Astrocyte (in vitro differentiated cells and primary cell): ENCODE measurements around the gene EIF3F. TPM values are rescaled to one million over a fixed set of nuclear protein-coding genes. Genes with fewer than 3 reads are reported as not detected.

Source experiments
- DNase-seq: peaks from one replicate; pipeline ENCODE4 v3.0.0-alpha.2; 2010; ENCODE audit warnings: low read depth
- FAIRE-seq: peaks from 2 replicates; lab custom pipeline; 2011; peaks lifted over from hg19 to GRCh38; lab: Jason Lieb, UNC
- H2AFZ ChIP-seq: 2 replicates; pipeline ENCODE4 v1.6.0; 2012; ENCODE audit warnings: low read depth, low read length, inconsistent platforms
- H3K27ac ChIP-seq: 2 replicates; pipeline ENCODE4 v1.5.1; 2011; ENCODE audit warnings: low read depth, low read length, inconsistent platforms
- H3K27me3 ChIP-seq: 2 replicates; pipeline ENCODE4 v1.6.0; 2011; ENCODE audit warnings: low read length, inconsistent platforms; ENCODE audit not compliant: insufficient read depth
- H3K36me3 ChIP-seq: 2 replicates; pipeline ENCODE4 v1.5.1; 2011; ENCODE audit warnings: low read length, inconsistent platforms; ENCODE audit not compliant: insufficient read depth
- H3K4me1 ChIP-seq: 2 replicates; pipeline ENCODE4 v1.5.1; 2011; ENCODE audit warnings: low read length, inconsistent platforms; ENCODE audit not compliant: insufficient read depth
- H3K4me2 ChIP-seq: 2 replicates; pipeline ENCODE4 v1.6.0; 2012; ENCODE audit warnings: low read length, inconsistent platforms
- H3K4me3 ChIP-seq: 2 replicates; pipeline ENCODE4 v1.5.1; 2011; ENCODE audit warnings: low read depth, mild to moderate bottlenecking, low read length, inconsistent platforms; ENCODE audit not compliant: insufficient read depth
- H3K79me2 ChIP-seq: 2 replicates; pipeline ENCODE4 v1.6.0; 2012; ENCODE audit warnings: mild to moderate bottlenecking, low read length, inconsistent platforms; ENCODE audit not compliant: insufficient read depth
- H3K9ac ChIP-seq: 2 replicates; pipeline ENCODE4 v1.6.0; 2012; ENCODE audit warnings: mild to moderate bottlenecking, low read length, inconsistent platforms
- H3K9me3 ChIP-seq: 2 replicates; pipeline ENCODE4 v1.5.1; 2012; ENCODE audit warnings: low read depth, mild to moderate bottlenecking, low read length, inconsistent platforms; ENCODE audit not compliant: insufficient read depth
- H4K20me1 ChIP-seq: 2 replicates; pipeline ENCODE4 v1.6.0; 2012; ENCODE audit warnings: low read length, inconsistent platforms; ENCODE audit not compliant: insufficient read depth
- H3K27ac Mint-ChIP-seq: one replicate; pipeline ENCODE4 v1.8.0; 2021; ENCODE audit warnings: mild to moderate bottlenecking, mixed read lengths; ENCODE audit not compliant: unreplicated experiment
- H3K27me3 Mint-ChIP-seq: one replicate; pipeline ENCODE4 v1.8.0; 2021; ENCODE audit warnings: low read depth, mixed read lengths; ENCODE audit not compliant: unreplicated experiment
- H3K36me3 Mint-ChIP-seq: one replicate; pipeline ENCODE4 v1.8.0; 2021; ENCODE audit warnings: low read depth, mixed read lengths; ENCODE audit not compliant: unreplicated experiment
- H3K4me1 Mint-ChIP-seq: one replicate; pipeline ENCODE4 v1.8.0; 2021; ENCODE audit warnings: low read depth, mixed read lengths; ENCODE audit not compliant: unreplicated experiment
- H3K4me3 Mint-ChIP-seq: one replicate; pipeline ENCODE4 v1.8.0; 2021; ENCODE audit warnings: mild to moderate bottlenecking, moderate library complexity, mixed read lengths; ENCODE audit not compliant: unreplicated experiment
- H3K9me3 Mint-ChIP-seq: one replicate; pipeline ENCODE4 v1.8.0; 2021; ENCODE audit warnings: mild to moderate bottlenecking, mixed read lengths; ENCODE audit not compliant: unreplicated experiment
- CTCF ChIP-seq: IDR thresholded peaks from 2 replicates; pipeline ENCODE4 v1.5.1; 2011; ENCODE audit warnings: low read depth, mild to moderate bottlenecking, inconsistent platforms, low read length, moderate library complexity; ENCODE audit not compliant: insufficient read depth
- EZH2 ChIP-seq: IDR thresholded peaks from 2 replicates; pipeline ENCODE4 v1.6.1; 2012; ENCODE audit warnings: mild to moderate bottlenecking, low read length, inconsistent platforms; ENCODE audit not compliant: insufficient read depth
- total RNA-seq: library from RNA; stranded (reverse); gene quantifications from 2 replicates; pipeline ENCODE4 v1.2.1, GENCODE V29; 2021

Gene EIF3F
- total RNA-seq, 1 donor from 2014 or later: 260 TPM

DNA sequence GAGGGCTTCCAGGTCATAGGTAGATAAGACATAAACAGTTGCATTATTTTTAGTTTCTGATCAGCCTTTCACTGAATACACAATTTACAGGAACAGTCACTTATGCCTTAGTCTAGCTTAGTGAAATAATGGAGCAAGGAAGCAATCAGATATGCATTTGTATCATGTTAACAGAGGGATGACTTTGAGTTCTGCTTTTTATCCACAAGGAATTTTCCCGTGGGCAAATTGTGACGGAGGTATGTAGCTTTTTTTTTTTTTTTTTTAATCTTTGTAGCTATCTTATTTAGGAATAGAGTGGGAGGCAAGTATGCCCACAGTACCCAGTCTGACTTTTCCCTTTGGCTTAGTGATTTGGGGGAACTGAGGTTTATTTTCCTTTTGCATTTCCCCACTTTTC is 18.5 kb upstream of the EIF3F start:
- Histone ChIP-seq H3K27me3 (no peaks in the 10 kb centered on the region), H3K36me3 (no peaks in the 10 kb centered on the region), H3K9ac (no peak overlapping the region), H3K27ac (no peak overlapping the region), H3K4me1 (peaks cover 13% of the 10 kb centered on the region), H3K4me2 (no peak overlapping the region), H3K79me2 (no peaks in the 10 kb centered on the region), H3K4me3 (no peak overlapping the region), H3K9me3 (no peaks in the 10 kb centered on the region), H2AFZ (no peak overlapping the region), H4K20me1 (no peaks in the 10 kb centered on the region)
- Mint-ChIP-seq H3K4me1 (peaks cover 47% of the 10 kb centered on the region), H3K27me3 (no peaks in the 10 kb centered on the region), H3K36me3 (no peaks in the 10 kb centered on the region), H3K4me3 (no peak overlapping the region), H3K9me3 (peaks cover 3% of the 10 kb centered on the region), H3K27ac (peak overlapping the region; percentile 75)
- no peak for FAIRE-seq
- DNase-seq: peak; percentile 60
- TF ChIP-seq EZH2 (no peak), CTCF (no peak)

DNA sequence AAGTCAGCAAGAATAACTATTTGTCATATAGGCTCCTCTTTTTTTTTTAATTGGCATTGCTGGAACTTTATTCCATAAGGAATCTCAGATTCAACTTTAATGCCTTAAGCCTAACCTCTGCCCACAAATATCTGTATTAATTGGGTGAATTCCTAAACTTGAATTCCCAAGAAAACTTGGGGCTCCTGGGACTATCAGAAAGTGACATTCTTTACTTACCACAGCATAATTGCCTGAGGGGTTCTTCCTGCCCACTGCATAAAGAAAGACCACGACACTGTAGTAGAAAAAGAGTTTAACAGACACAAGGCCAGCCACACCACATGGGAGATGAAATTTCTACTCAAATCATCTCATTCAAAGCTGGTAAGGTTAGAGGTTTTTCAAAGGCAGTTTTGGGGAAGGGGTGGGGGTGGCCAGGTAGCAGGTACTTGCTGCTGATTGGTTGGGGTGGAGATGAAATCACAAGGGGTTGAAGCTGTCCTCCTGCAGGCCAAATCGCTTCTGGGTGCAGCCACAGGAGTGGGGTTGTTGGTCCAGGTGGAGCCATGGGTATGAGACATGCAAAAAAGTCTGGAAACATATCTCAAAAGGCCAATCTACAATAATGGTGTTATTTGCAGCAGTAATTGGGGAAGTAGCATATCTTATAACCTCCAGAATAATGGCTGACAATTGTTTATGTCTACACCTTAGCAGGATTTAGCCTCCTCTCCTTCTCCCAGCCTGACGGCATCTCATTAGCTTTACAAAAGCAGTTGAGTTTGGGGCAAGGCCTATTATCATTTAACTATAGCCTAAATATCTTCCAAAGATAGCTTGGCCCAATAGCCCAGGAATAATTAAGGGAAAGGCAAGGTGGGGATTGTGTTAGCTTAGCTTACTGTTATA is 17.1 kb upstream of the EIF3F start:
- no peak for FAIRE-seq
- H3K79me2 ChIP-seq: no peaks in the 10 kb centered on the region
- no peak overlapping the region for H3K4me3 Mint-ChIP-seq
- H3K4me1 ChIP-seq: peaks cover 10% of the 10 kb centered on the region
- peak; percentile 53 for DNase-seq
- H3K27me3 ChIP-seq: no peaks in the 10 kb centered on the region
- no peaks in the 10 kb centered on the region for H3K36me3 ChIP-seq
- no peak overlapping the region for H3K4me2 ChIP-seq
- no peak overlapping the region for H2AFZ ChIP-seq
- H3K4me3 ChIP-seq: no peak overlapping the region
- no peak overlapping the region for H3K9ac ChIP-seq
- H3K27ac ChIP-seq: no peak overlapping the region
- peaks cover 46% of the 10 kb centered on the region for H3K4me1 Mint-ChIP-seq
- no peaks in the 10 kb centered on the region for H3K36me3 Mint-ChIP-seq
- H4K20me1 ChIP-seq: no peaks in the 10 kb centered on the region
- no peaks in the 10 kb centered on the region for H3K27me3 Mint-ChIP-seq
- TF ChIP-seq CTCF (no peak), EZH2 (no peak)
- H3K27ac Mint-ChIP-seq: peak overlapping the region; percentile 83
- peaks cover 3% of the 10 kb centered on the region for H3K9me3 Mint-ChIP-seq
- no peaks in the 10 kb centered on the region for H3K9me3 ChIP-seq

- peaks cover 2% of the 10 kb centered on the region for H3K9me3 Mint-ChIP-seq
- no peak overlapping the region for H3K27ac ChIP-seq
- DNase-seq (no peak), FAIRE-seq (no peak)
- no peak for TF ChIP-seq CTCF
- TF ChIP-seq EZH2: no peak
- no peaks in the 10 kb centered on the region for H4K20me1 ChIP-seq
- no peaks in the 10 kb centered on the region for H3K36me3 ChIP-seq
- peaks cover 4% of the 10 kb centered on the region for H3K4me1 ChIP-seq
- no peak overlapping the region for H3K27ac Mint-ChIP-seq
- H3K4me2 ChIP-seq: no peak overlapping the region
- no peak overlapping the region for H3K4me3 Mint-ChIP-seq
- no peaks in the 10 kb centered on the region for H3K9me3 ChIP-seq
- H3K27me3 ChIP-seq: no peaks in the 10 kb centered on the region
- H3K4me3 ChIP-seq: no peak overlapping the region
- no peaks in the 10 kb centered on the region for H3K36me3 Mint-ChIP-seq
- H3K4me1 Mint-ChIP-seq: peaks cover 45% of the 10 kb centered on the region
- H3K9ac ChIP-seq: no peak overlapping the region
- no peak overlapping the region for H2AFZ ChIP-seq
- H3K79me2 ChIP-seq: no peaks in the 10 kb centered on the region
- no peaks in the 10 kb centered on the region for H3K27me3 Mint-ChIP-seq
These were observed 15.3 kb upstream of the EIF3F start for GRCh38 chr11:7971846-7972245.
